DOHH2 (cell line): ENCODE results near the gene ASAP2.

ENCODE experiments used
- CTCF ChIP-seq: fragments of 200-600 bp; sonication (generic); IDR thresholded peaks from one replicate; pipeline ENCODE4 v1.5.1; 2014; ENCODE audit warnings: antibody characterized with exemption, mild to moderate bottlenecking, low read depth, low read length; ENCODE audit not compliant: poor library complexity, severe bottlenecking
- EZH2phosphoT487 ChIP-seq: fragments of 200-600 bp; sonication (generic); IDR thresholded peaks from 2 replicates; pipeline ENCODE4 v1.6.1; 2017; ENCODE audit warnings: borderline replicate concordance, mild to moderate bottlenecking, antibody characterized with exemption, low read length, moderate library complexity, mixed read lengths

- TF ChIP-seq CTCF (no peak), EZH2phosphoT487 (no peak)
Measured at GRCh38 chr2:9247786-9248185, 41.2 kb downstream of the ASAP2 start.
